Smooth muscle cell (in vitro differentiated cells): ENCODE measurements around the gene CREBBP. TPM values are rescaled to one million over a fixed set of nuclear protein-coding genes. Genes with fewer than 3 reads are reported as not detected.

Experiments
- DNase-seq: peaks from one replicate; lab custom pipeline; 2025; ENCODE audit not compliant: unreplicated experiment; lab: John Stamatoyannopoulos, UW
- H2AFZ ChIP-seq: fragments of 200-600 bp; sonication (generic); 2 replicates; pipeline ENCODE4 v1.6.0; 2016; ENCODE audit warnings: antibody characterized with exemption, low read depth, mild to moderate bottlenecking
- H3F3A ChIP-seq: fragments of 200-600 bp; sonication (generic); 2 replicates; pipeline ENCODE4 v1.6.0; 2017; ENCODE audit warnings: antibody characterized with exemption, low read depth
- H3K27ac ChIP-seq: fragments of 200-600 bp; sonication (generic); 2 replicates; pipeline ENCODE4 v1.5.1; 2016; ENCODE audit warnings: low read depth, mild to moderate bottlenecking
- H3K27me3 ChIP-seq: fragments of 200-600 bp; sonication (generic); 2 replicates; pipeline ENCODE4 v1.6.1; 2016; ENCODE audit warnings: low read depth, mild to moderate bottlenecking
- H3K36me3 ChIP-seq: fragments of 200-600 bp; sonication (generic); 2 replicates; pipeline ENCODE4 v1.5.1; 2016; ENCODE audit warnings: low read depth
- H3K4me1 ChIP-seq: fragments of 200-600 bp; sonication (generic); 2 replicates; pipeline ENCODE4 v1.5.1; 2016; ENCODE audit warnings: low read depth
- H3K4me2 ChIP-seq: fragments of 200-600 bp; sonication (generic); 2 replicates; pipeline ENCODE4 v1.6.0; 2016; ENCODE audit warnings: mild to moderate bottlenecking
- H3K4me3 ChIP-seq: fragments of 200-600 bp; sonication (generic); 2 replicates; pipeline ENCODE4 v1.5.1; 2016; ENCODE audit warnings: mild to moderate bottlenecking
- H3K79me2 ChIP-seq: fragments of 200-600 bp; sonication (generic); 2 replicates; pipeline ENCODE4 v1.6.0; 2016; ENCODE audit warnings: low read depth, mild to moderate bottlenecking
- H3K9ac ChIP-seq: fragments of 200-600 bp; sonication (generic); 2 replicates; pipeline ENCODE4 v1.6.0; 2016; ENCODE audit warnings: low read depth
- H3K9me3 ChIP-seq: fragments of 200-600 bp; sonication (generic); replicated peaks from 2 replicates; pipeline ENCODE4 v1.5.1; 2016; ENCODE audit warnings: low read depth
- H4K20me1 ChIP-seq: fragments of 200-600 bp; sonication (generic); 2 replicates; pipeline ENCODE4 v1.6.0; 2016; ENCODE audit warnings: low read depth
- WGBS: methylation state at CpG from one replicate; pipeline ENCODE4 v1.1.7; 2016; ENCODE audit warnings: low lambda C conversion rate; 5-methylcytosine and 5-hydroxymethylcytosine counted together
- polyA plus RNA-seq: library from polyadenylated mRNA; unstranded; fragments of >200 nt; fragmentation: Nextera tagmentation; extraction: Ambion mirVana; gene quantifications from 2 replicates; pipeline ENCODE4 v1.2.1, GENCODE V29; 2016
- total RNA-seq: library from RNA; depleted of rRNA; stranded (reverse); fragments of >200 nt; gene quantifications from 2 replicates; pipeline ENCODE4 v1.2.3, GENCODE V29; 2014
- TF ChIP-seq, protein P1 (sequence below): fragments of 200-600 bp; sonication (generic); IDR thresholded peaks from 2 replicates; pipeline ENCODE4 v1.5.1; 2017; ENCODE audit warnings: borderline replicate concordance, mild to moderate bottlenecking, antibody characterized with exemption; ENCODE audit not compliant: insufficient read depth, poor library complexity, severe bottlenecking

Gene CREBBP
- total and polyA plus RNA-seq, 2 experiments from 2014 or later = 14.3 to 19.6 TPM

DNA sequence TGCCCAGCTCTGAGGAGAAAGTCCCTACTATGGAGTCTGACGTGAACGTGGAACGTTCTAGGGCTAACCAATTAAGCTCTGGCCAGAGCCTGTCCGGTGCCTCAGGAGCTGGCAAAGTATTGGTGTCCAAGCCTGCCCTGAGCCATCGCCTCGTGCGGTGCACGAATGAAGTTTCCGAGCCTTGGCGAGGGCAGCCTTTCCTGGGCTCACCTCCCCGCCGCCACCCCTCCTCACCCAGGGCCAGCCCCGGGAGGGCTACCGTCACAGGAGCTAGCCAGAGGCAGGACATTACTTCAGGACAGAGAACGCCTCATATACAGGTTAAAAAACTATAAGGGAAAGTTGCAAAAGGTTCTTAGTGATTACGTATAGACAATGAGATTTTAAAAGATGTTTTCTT, 139.6 kb downstream of the CREBBP start:
- Histone ChIP-seq H4K20me1 (peaks cover 24% of the 10 kb centered on the region), H3K79me2 (peaks cover 4% of the 10 kb centered on the region), H3F3A (no peaks in the 10 kb centered on the region), H3K27me3 (no peaks in the 10 kb centered on the region), H3K27ac (no peak overlapping the region), H3K36me3 (peaks cover 13% of the 10 kb centered on the region), H2AFZ (no peak overlapping the region), H3K4me1 (no peaks in the 10 kb centered on the region), H3K4me3 (no peak overlapping the region), H3K4me2 (no peak overlapping the region), H3K9me3 (no peaks in the 10 kb centered on the region), H3K9ac (no peak overlapping the region)
- TF ChIP-seq, protein P1, sequence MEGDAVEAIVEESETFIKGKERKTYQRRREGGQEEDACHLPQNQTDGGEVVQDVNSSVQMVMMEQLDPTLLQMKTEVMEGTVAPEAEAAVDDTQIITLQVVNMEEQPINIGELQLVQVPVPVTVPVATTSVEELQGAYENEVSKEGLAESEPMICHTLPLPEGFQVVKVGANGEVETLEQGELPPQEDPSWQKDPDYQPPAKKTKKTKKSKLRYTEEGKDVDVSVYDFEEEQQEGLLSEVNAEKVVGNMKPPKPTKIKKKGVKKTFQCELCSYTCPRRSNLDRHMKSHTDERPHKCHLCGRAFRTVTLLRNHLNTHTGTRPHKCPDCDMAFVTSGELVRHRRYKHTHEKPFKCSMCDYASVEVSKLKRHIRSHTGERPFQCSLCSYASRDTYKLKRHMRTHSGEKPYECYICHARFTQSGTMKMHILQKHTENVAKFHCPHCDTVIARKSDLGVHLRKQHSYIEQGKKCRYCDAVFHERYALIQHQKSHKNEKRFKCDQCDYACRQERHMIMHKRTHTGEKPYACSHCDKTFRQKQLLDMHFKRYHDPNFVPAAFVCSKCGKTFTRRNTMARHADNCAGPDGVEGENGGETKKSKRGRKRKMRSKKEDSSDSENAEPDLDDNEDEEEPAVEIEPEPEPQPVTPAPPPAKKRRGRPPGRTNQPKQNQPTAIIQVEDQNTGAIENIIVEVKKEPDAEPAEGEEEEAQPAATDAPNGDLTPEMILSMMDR = no peak
- WGBS = 98% methylated on average over 16 of the region's 16 CpGs
- DNase-seq = no peak

DNA sequence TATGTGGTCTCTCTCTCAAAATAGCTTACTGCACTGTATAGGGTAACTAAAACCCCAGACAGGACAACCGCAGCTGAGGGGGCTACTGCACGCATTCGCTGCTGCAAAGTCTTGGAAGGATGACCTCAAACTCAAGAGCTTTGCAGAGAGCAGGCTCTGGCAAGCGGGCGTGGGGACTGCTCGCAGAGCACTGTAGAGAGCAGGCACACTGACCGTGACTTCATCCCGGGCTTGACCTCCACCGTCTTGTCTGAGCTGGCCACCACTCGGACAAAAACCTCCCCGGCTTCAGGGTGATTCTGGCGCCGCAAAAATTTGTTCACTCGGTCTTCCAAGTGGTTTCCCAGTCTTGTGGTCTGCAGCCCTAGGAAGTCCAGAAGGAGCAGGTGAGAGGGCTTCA, 140.3 kb downstream of the CREBBP start:
- no peaks in the 10 kb centered on the region for H3F3A ChIP-seq
- no peak overlapping the region for H3K9ac ChIP-seq
- DNase-seq = no peak
- 96% methylated on average over 14 of the region's 14 CpGs for WGBS
- H3K36me3 ChIP-seq = peaks cover 19% of the 10 kb centered on the region
- TF ChIP-seq, protein P1 = no peak
- H2AFZ ChIP-seq = no peak overlapping the region
- H3K4me1 ChIP-seq = no peaks in the 10 kb centered on the region
- H3K9me3 ChIP-seq = no peaks in the 10 kb centered on the region
- no peak overlapping the region for H3K4me3 ChIP-seq
- H3K27me3 ChIP-seq = no peaks in the 10 kb centered on the region
- no peak overlapping the region for H3K4me2 ChIP-seq
- H4K20me1 ChIP-seq = peaks cover 19% of the 10 kb centered on the region
- H3K79me2 ChIP-seq = peaks cover 4% of the 10 kb centered on the region
- H3K27ac ChIP-seq = no peak overlapping the region

DNA sequence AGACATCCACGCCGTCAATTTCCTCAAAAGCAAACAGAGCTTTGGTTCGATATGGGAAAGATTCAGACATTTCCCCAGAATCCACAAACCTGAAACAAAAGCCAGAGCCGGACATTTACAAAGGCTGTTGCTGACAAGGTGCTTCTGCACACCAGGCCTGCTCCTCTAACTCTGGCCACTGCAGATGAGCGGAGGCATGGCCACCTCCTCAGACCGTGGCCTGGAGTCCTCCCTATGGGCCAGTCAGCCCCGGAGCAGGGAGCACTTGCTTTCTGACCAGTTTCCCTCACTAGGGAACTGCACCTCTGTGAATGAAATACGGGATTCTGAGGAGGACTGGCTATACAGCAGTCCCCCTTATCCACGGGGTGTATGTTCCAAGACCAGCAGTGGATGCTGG, 140.9 kb downstream of the CREBBP start:
- TF ChIP-seq, protein P1 = no peak
- Histone ChIP-seq H3K9me3 (no peaks in the 10 kb centered on the region), H2AFZ (no peak overlapping the region), H3F3A (no peaks in the 10 kb centered on the region), H3K27me3 (no peaks in the 10 kb centered on the region), H3K27ac (no peak overlapping the region), H3K4me2 (no peak overlapping the region), H4K20me1 (peaks cover 18% of the 10 kb centered on the region), H3K4me1 (no peaks in the 10 kb centered on the region), H3K4me3 (no peak overlapping the region), H3K9ac (no peak overlapping the region), H3K36me3 (peaks cover 14% of the 10 kb centered on the region), H3K79me2 (peaks cover 4% of the 10 kb centered on the region)
- 99% methylated on average over 9 of the region's 9 CpGs for WGBS
- no peak for DNase-seq

DNA sequence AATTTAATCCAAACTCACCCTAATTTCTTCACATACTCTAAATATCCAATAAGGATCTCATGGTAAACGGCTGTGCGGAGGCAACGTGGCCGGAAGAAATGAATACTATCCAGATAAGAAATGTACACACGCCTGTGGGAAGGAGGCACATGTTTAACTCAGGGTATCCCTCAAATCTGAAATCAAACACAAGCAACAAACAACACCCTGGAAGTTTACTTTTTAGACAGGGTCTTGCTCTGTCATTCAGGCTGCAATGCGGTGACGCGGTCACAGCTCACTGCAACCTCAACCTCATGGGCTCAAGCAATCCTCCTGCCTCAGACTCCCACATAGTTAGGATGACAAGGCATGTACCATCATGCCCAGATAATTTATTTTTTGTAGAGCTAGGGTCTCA, 142.0 kb downstream of the CREBBP start:
- Histone ChIP-seq H3K4me2 (no peak overlapping the region), H3K4me1 (no peaks in the 10 kb centered on the region), H3K9me3 (no peaks in the 10 kb centered on the region), H2AFZ (no peak overlapping the region), H3K36me3 (peaks cover 9% of the 10 kb centered on the region), H3K9ac (no peak overlapping the region), H4K20me1 (peaks cover 18% of the 10 kb centered on the region), H3K27ac (peak overlapping the region; percentile 31), H3K79me2 (peaks cover 4% of the 10 kb centered on the region), H3F3A (no peaks in the 10 kb centered on the region), H3K27me3 (no peaks in the 10 kb centered on the region), H3K4me3 (no peak overlapping the region)
- TF ChIP-seq, protein P1 = no peak
- DNase-seq = no peak
- 96% methylated on average over 8 of the region's 8 CpGs for WGBS
